Activated CD8-positive, alpha-beta memory T cell treated with anti-CD3 and anti-CD28 coated beads, Interleukin-2, amount 10 ng/mL, durations not matched to agents 7 days and 5 days (primary cell): ENCODE results near the gene YPEL5. TPM values are rescaled to one million over a fixed set of nuclear protein-coding genes. Genes with fewer than 3 reads are reported as not detected.
A peak's percentile ranks its signal among the peaks of the same experiment; 100 is the strongest.
"Not testable (repeated sequence)": the region's sequence is repeated elsewhere in the genome, so short reads cannot be mapped to it uniquely, and the experiment has no call there.

Experiments used
- ATAC-seq: fragments of 150-1000 bp; cut with Tn5 transposase; one replicate; pipeline ENCODE4 v1.10.0; 2021; ENCODE audit warnings: moderate library complexity
- CTCF ChIA-PET: fragments of 350-600 bp; sonication (Branson Sonifier 250); formaldehyde crosslinking; loops from one replicate; lab custom pipeline; 2021; ENCODE audit warnings: antibody characterized with exemption; lab: Charles Lee
- DNase-seq: peaks from one replicate; pipeline ENCODE4 v3.0.0-alpha.2; 2020
- H3K27ac Mint-ChIP-seq: one replicate; pipeline ENCODE4 v1.8.0; 2021; ENCODE audit warnings: mild to moderate bottlenecking, mixed read lengths
- H3K27me3 Mint-ChIP-seq: one replicate; pipeline ENCODE4 v1.8.0; 2021; ENCODE audit warnings: mixed read lengths
- H3K36me3 Mint-ChIP-seq: one replicate; pipeline ENCODE4 v1.8.0; 2021; ENCODE audit warnings: mild to moderate bottlenecking, mixed read lengths
- H3K4me1 Mint-ChIP-seq: one replicate; pipeline ENCODE4 v1.8.0; 2021; ENCODE audit warnings: mixed read lengths
- H3K4me3 Mint-ChIP-seq: one replicate; pipeline ENCODE4 v1.8.0; 2021; ENCODE audit warnings: mild to moderate bottlenecking, moderate library complexity, mixed read lengths
- H3K9me3 Mint-ChIP-seq: one replicate; pipeline ENCODE4 v1.8.0; 2022; ENCODE audit warnings: low read depth, mixed read lengths
- total RNA-seq, 2 experiments: library from RNA; stranded (reverse); gene quantifications; one replicate each; pipeline ENCODE4 v1.2.3, GENCODE V29; 2021

Gene YPEL5
- 10 to 100 TPM; 24.2 to 26.5 TPM for total RNA-seq

- ATAC-seq (peak; percentile 91), DNase-seq (peak; percentile 99)
- peak within 1 kb of the TSS; percentile 82 for H3K4me3 Mint-ChIP-seq
- no peaks in the 10 kb centered on the region for H3K9me3 Mint-ChIP-seq
- H3K36me3 Mint-ChIP-seq = peaks cover 5% of the 10 kb centered on the region
- CTCF ChIA-PET = interaction anchor here (0.5 to 8.8 kb wide), 9 partner anchors 9 to 566 kb away, joined by 3 to 127 read pairs (median 4); partner anchors contain the start of gene LBH
- peak within 1 kb of the TSS; percentile 97 for H3K27ac Mint-ChIP-seq
- H3K4me1 Mint-ChIP-seq = peaks cover 33% of the 10 kb centered on the region
- no peaks in the 10 kb centered on the region for H3K27me3 Mint-ChIP-seq
Observed at GRCh38 chr2:30146337-30147195, at the start of gene YPEL5. Gene YPEL5, plus strand, starts transcription at chr2:30147007. Its CDS starts 9,645 bp downstream, at chr2:30156652.

GRCh38 chr2:30098266-30099005 is 48.4 kb upstream of the YPEL5 start:
- DNase-seq (no peak), ATAC-seq (no peak)
- Mint-ChIP-seq H3K4me3 (no peak overlapping the region), H3K9me3 (no peaks in the 10 kb centered on the region), H3K27me3 (peaks cover 51% of the 10 kb centered on the region), H3K36me3 (no peaks in the 10 kb centered on the region), H3K4me1 (no peaks in the 10 kb centered on the region), H3K27ac (no peak overlapping the region)
- CTCF ChIA-PET = no interaction called here

DNA sequence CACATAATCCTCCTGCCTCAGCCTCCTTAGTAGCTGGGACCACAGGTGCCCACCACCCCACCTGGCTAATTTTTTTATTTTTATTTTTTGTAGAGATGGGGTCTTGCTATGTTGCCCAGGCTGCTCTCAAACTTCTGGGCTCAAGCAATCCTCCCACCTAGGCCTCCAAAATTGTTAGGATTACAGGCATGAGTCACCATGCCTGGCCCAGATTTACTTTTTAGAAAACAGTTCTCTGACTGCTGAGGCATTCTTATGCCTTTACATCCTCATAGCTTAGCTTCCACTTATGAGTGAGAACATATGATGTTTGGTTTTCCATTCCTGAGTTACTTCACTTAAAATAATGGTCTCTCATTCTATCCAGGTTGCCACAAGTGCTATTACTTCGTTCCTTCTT is 47.4 kb upstream of the YPEL5 start:
- H3K4me1 Mint-ChIP-seq, H3K36me3 Mint-ChIP-seq, DNase-seq, H3K27ac Mint-ChIP-seq, H3K9me3 Mint-ChIP-seq, ATAC-seq, H3K4me3 Mint-ChIP-seq, CTCF ChIA-PET: not testable (repeated sequence)
- H3K27me3 Mint-ChIP-seq = peaks cover 46% of the 10 kb centered on the region

- CTCF ChIA-PET = interaction anchor here (0.8 to 4.1 kb wide), 2 partner anchors 14 to 611 kb away, joined by 3 to 13 read pairs; no protein-coding TSS in a partner anchor
- not testable (repeated sequence) for ATAC-seq, H3K27ac Mint-ChIP-seq, DNase-seq, H3K4me3 Mint-ChIP-seq, H3K4me1 Mint-ChIP-seq, H3K9me3 Mint-ChIP-seq, H3K36me3 Mint-ChIP-seq
- H3K27me3 Mint-ChIP-seq = peaks cover 46% of the 10 kb centered on the region
Observed at GRCh38 chr2:30100691-30101090, 46.1 kb upstream of the YPEL5 start.

- ATAC-seq (no peak), DNase-seq (no peak)
- no peaks in the 10 kb centered on the region for H3K36me3 Mint-ChIP-seq
- CTCF ChIA-PET = no interaction called here
- H3K4me1 Mint-ChIP-seq = no peaks in the 10 kb centered on the region
- no peak overlapping the region for H3K27ac Mint-ChIP-seq
- H3K4me3 Mint-ChIP-seq = no peak overlapping the region
- H3K9me3 Mint-ChIP-seq = no peaks in the 10 kb centered on the region
- peaks cover 25% of the 10 kb centered on the region for H3K27me3 Mint-ChIP-seq
Observed at GRCh38 chr2:30104307-30104706, 42.5 kb upstream of the YPEL5 start.

DNA sequence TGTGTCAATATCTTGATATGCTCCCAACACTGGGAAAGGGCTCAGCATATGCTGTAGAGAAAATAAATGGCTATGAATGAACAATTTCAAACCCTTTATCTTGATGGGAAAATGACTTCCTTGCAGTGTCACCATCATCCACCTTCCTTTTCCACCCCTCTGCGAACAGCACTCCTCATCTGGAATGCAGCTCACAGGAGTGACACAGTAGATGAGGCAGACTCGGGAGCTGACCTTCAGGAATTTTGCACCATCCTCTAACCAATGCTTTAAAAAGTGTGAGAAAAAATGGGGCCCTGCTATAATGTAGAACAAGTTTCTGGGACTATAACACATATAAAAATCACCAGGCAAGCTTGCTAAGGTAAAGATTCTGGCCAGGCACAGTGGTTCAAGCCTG is 41.3 kb upstream of the YPEL5 start:
- Mint-ChIP-seq H3K27me3 (peaks cover 17% of the 10 kb centered on the region), H3K36me3 (no peaks in the 10 kb centered on the region), H3K4me1 (no peaks in the 10 kb centered on the region), H3K4me3 (no peak overlapping the region), H3K9me3 (no peaks in the 10 kb centered on the region), H3K27ac (no peak overlapping the region)
- CTCF ChIA-PET = no interaction called here
- DNase-seq = no peak
- ATAC-seq = no peak

DNA sequence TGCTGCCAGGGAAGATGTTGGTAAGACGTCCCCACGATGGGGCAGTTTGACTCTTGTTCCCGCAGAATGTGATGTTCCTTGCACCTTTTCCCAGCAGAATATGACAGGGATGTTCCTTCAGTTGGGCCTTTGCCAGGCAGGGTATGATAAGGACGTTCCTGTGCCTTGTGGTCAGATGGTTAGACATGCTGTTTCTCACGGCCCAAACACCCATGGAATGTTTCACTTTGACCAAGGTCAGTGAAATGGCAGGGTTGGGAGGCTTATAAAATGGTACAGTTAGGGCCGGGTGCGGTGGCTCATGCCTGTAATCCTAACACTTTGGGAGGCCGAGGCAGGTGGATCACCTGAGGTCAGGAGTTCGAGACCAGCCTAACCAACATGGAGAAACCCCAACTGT is 40.3 kb upstream of the YPEL5 start:
- H3K4me3 Mint-ChIP-seq = no peak overlapping the region
- CTCF ChIA-PET = no interaction called here
- H3K27ac Mint-ChIP-seq = no peak overlapping the region
- ATAC-seq (no peak), DNase-seq (no peak)
- no peaks in the 10 kb centered on the region for H3K9me3 Mint-ChIP-seq
- H3K27me3 Mint-ChIP-seq = peaks cover 10% of the 10 kb centered on the region
- no peaks in the 10 kb centered on the region for H3K4me1 Mint-ChIP-seq
- H3K36me3 Mint-ChIP-seq = no peaks in the 10 kb centered on the region

DNA sequence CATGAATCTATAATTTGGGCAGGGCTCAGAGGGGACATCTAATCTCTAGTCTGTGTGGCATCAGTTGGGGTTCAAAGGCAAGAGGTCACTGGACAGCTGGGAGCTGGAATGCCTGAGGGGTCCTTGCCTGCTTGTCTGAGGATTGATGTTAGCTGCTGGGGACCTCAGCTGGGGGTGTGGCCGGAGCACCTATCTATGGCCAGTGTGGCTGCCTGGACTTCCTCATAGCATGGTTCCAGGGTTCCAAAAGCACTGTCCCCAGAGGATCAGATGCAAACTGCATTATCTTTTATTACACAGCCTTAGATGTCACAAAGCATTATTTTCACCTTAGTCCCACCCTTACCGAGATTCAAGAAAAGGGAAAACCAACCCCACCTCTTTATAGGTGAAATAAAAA is 38.6 kb upstream of the YPEL5 start:
- no peak overlapping the region for H3K27ac Mint-ChIP-seq
- peaks cover 5% of the 10 kb centered on the region for H3K27me3 Mint-ChIP-seq
- H3K36me3 Mint-ChIP-seq = no peaks in the 10 kb centered on the region
- H3K4me1 Mint-ChIP-seq = no peaks in the 10 kb centered on the region
- ATAC-seq (no peak), DNase-seq (no peak)
- H3K9me3 Mint-ChIP-seq = no peaks in the 10 kb centered on the region
- no peak overlapping the region for H3K4me3 Mint-ChIP-seq
- CTCF ChIA-PET = no interaction called here

DNA sequence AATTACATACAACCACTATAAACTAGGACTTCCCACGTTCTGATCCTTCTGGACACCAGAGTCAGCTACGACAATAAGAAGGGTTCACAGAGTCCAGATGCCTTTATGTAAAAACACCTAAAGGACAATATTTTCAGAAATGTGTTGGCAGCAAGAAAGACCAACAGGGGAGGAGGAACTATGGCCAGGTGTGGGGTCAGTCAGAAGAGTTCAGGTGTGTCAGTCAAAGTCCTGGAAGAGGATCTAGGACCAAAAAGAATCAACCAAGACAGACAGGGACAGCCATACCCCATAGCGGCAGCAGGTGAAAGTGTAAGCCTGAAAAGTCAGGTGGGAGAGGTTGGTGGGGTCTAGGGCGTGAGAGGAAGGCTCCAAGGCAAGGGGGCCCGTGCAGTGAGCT is 38.0 kb upstream of the YPEL5 start:
- CTCF ChIA-PET = no interaction called here
- Mint-ChIP-seq H3K36me3 (no peaks in the 10 kb centered on the region), H3K27me3 (peaks cover 5% of the 10 kb centered on the region), H3K9me3 (no peaks in the 10 kb centered on the region), H3K4me3 (no peak overlapping the region), H3K4me1 (no peaks in the 10 kb centered on the region), H3K27ac (no peak overlapping the region)
- ATAC-seq = no peak
- DNase-seq = no peak

DNA sequence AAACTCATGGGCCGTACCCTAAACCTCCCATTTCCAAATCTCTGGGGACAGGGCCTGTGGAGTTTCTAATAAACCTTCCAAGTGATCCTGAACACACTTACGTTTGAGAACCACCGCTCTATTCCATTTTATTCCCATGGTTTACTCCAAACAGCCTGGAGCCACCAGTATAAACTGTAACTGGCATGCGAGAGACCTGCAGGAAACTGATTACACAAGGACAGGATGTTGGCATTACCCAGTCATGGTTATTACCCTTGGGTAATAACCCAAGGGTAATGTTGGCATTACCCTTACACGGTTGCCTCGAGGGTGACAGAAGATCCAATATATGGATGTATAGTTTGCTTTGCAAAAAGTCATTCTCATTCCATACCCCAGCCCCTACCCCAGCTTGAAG is 37.0 kb upstream of the YPEL5 start:
- no peak overlapping the region for H3K4me3 Mint-ChIP-seq
- H3K27ac Mint-ChIP-seq = no peak overlapping the region
- DNase-seq (no peak), ATAC-seq (no peak)
- CTCF ChIA-PET = interaction anchor here (1.1 kb wide), 1 partner anchor 55 kb away, joined by 4 read pairs; no protein-coding TSS in a partner anchor
- H3K4me1 Mint-ChIP-seq = no peaks in the 10 kb centered on the region
- H3K27me3 Mint-ChIP-seq = no peaks in the 10 kb centered on the region
- H3K36me3 Mint-ChIP-seq = no peaks in the 10 kb centered on the region
- no peaks in the 10 kb centered on the region for H3K9me3 Mint-ChIP-seq

GRCh38 chr2:30110773-30111172 is 36.0 kb upstream of the YPEL5 start:
- CTCF ChIA-PET = interaction anchor here (1.1 kb wide), 1 partner anchor 54 kb away, joined by 4 read pairs; no protein-coding TSS in a partner anchor
- no peak for DNase-seq
- Mint-ChIP-seq H3K4me1 (peaks cover 4% of the 10 kb centered on the region), H3K4me3 (no peak overlapping the region), H3K36me3 (no peaks in the 10 kb centered on the region), H3K27me3 (no peaks in the 10 kb centered on the region), H3K27ac (no peak overlapping the region), H3K9me3 (no peaks in the 10 kb centered on the region)
- no peak for ATAC-seq

- H3K4me1 Mint-ChIP-seq, H3K36me3 Mint-ChIP-seq, H3K9me3 Mint-ChIP-seq, H3K27ac Mint-ChIP-seq, ATAC-seq, H3K4me3 Mint-ChIP-seq, H3K27me3 Mint-ChIP-seq, CTCF ChIA-PET, DNase-seq: not testable (repeated sequence)
Observed at GRCh38 chr2:30111186-30111585, 35.6 kb upstream of the YPEL5 start.

DNA sequence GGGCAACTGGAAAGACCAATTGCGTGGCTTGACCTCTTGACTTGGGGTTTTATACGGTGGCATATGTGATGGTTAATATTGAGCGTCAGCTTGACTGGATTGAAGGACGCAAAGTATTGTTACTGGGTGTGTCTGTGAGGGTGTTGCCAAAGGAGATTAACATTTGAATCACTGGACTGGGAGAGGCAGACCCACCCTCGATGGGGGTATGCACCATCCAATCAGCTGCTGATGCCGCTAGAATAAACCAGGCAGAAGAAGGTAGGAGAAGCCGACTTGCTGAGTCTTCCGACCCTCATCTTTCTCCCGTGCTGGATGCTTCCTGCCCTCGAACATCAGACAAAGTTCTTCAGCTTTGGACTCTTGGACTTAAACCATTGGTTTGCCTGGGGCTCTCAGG is 34.2 kb upstream of the YPEL5 start:
- Mint-ChIP-seq H3K4me1 (peaks cover 5% of the 10 kb centered on the region), H3K36me3 (no peaks in the 10 kb centered on the region), H3K9me3 (no peaks in the 10 kb centered on the region), H3K4me3 (no peak overlapping the region), H3K27ac (no peak overlapping the region), H3K27me3 (no peaks in the 10 kb centered on the region)
- DNase-seq (no peak), ATAC-seq (no peak)
- CTCF ChIA-PET = no interaction called here
